Vagina (tissue), 2 donors: ENCODE data around the gene TCEANC2. TPM values are rescaled to one million over a fixed set of nuclear protein-coding genes. Genes with fewer than 3 reads are reported as not detected.

Source experiments
- DNase-seq, 2 donors: peaks; one replicate each; pipeline ENCODE4 v3.0.0-alpha.2; 2017; ENCODE audit errors: extremely low spot score in 2 of 2
- H3K27ac ChIP-seq: fragments of 200-600 bp; sonication (generic); one replicate; pipeline ENCODE4 v1.5.1; 2019
- H3K27me3 ChIP-seq: fragments of 200-600 bp; sonication (generic); one replicate; pipeline ENCODE4 v1.5.1; 2019
- H3K36me3 ChIP-seq, 2 donors: fragments of 200-600 bp; sonication (generic); one replicate each; pipeline ENCODE4 v1.5.1; 2017 to 2019
- H3K4me1 ChIP-seq: fragments of 200-600 bp; sonication (generic); one replicate; pipeline ENCODE4 v1.5.1; 2019
- H3K4me3 ChIP-seq, 2 donors: fragments of 200-600 bp; sonication (generic); 1 replicate in 1 of 2; 2 replicates in 1 of 2; pipeline ENCODE4 v1.5.1; 2016 to 2019
- H3K9me3 ChIP-seq: fragments of 200-600 bp; sonication (generic); one replicate; pipeline ENCODE4 v1.5.1; 2019
- POLR2A ChIP-seq, 2 donors: fragments of 450-650 bp; IDR thresholded peaks; one replicate each; pipeline ENCODE4 v1.6.1; 2017; ENCODE audit warnings: antibody characterized with exemption in 2 of 2, mild to moderate bottlenecking in 2 of 2, moderate library complexity in 2 of 2
- POLR2AphosphoS5 ChIP-seq, 2 donors: sonication (generic); formaldehyde crosslinking; IDR thresholded peaks; one replicate each; pipeline ENCODE4 v1.9.0; 2017; ENCODE audit warnings: antibody characterized with exemption in 2 of 2, mild to moderate bottlenecking in 2 of 2, low read depth in 1 of 2; ENCODE audit not compliant: insufficient read depth in 1 of 2
- intact Hi-C: fragments of 100-400 bp; cut with DNase I; formaldehyde crosslinking; loops from one replicate; pipeline ENCODE4 v1.15.1; 2023
- total RNA-seq: library from RNA; depleted of rRNA; stranded (reverse); fragments of >200 nt; gene quantifications from one replicate; pipeline ENCODE4 v1.2.3, GENCODE V29; 2016
- TF ChIP-seq, protein P1 (sequence below), 3 experiments: fragments of 450-650 bp in 2 of 3; fragments of 200-600 bp in 1 of 3; sonication (generic) in 1 of 3; IDR thresholded peaks; one replicate each; pipeline ENCODE4 v1.5.1; 2017 to 2019; ENCODE audit warnings: antibody characterized with exemption in 3 of 3, mild to moderate bottlenecking in 2 of 3, moderate library complexity in 2 of 3

The TCEANC2 gene
- total RNA-seq, 1 donor from 2014 or later = 4.7 TPM

DNA sequence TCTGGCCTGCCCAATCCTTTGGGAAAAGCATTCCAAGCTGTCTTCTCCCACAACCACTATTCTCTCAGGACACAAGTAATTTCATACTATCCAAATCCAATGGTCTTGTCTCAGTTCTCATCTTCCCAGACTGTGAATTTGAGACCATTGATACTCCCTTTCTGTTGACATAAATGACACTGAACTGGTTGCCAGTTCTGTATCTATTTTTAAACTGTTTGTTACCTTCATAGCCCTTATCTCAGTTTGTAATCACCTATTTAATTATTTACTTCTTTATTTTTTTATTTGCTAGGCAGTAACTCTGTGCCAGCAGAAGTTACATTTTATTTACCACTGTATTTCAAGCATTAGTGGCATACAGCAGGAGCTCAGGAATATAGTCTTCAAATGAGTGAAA lies 24.0 kb downstream of the TCEANC2 start:
- peaks cover 0 to 10% of the 10 kb centered on the region in 2 donors for H3K36me3 ChIP-seq
- TF ChIP-seq POLR2AphosphoS5 (IDR thresholded peaks at IDR 0.05; ENCODE audit: insufficient read depth in 1 of 2, low read depth in 1 of 2) (no peak), POLR2A (IDR thresholded peaks at IDR 0.05) (no peak)
- TF ChIP-seq, protein P1, sequence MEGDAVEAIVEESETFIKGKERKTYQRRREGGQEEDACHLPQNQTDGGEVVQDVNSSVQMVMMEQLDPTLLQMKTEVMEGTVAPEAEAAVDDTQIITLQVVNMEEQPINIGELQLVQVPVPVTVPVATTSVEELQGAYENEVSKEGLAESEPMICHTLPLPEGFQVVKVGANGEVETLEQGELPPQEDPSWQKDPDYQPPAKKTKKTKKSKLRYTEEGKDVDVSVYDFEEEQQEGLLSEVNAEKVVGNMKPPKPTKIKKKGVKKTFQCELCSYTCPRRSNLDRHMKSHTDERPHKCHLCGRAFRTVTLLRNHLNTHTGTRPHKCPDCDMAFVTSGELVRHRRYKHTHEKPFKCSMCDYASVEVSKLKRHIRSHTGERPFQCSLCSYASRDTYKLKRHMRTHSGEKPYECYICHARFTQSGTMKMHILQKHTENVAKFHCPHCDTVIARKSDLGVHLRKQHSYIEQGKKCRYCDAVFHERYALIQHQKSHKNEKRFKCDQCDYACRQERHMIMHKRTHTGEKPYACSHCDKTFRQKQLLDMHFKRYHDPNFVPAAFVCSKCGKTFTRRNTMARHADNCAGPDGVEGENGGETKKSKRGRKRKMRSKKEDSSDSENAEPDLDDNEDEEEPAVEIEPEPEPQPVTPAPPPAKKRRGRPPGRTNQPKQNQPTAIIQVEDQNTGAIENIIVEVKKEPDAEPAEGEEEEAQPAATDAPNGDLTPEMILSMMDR (IDR thresholded peaks at IDR 0.05) = no peak
- H3K27me3 ChIP-seq = no peaks in the 10 kb centered on the region
- no peaks in the 10 kb centered on the region for H3K4me1 ChIP-seq
- DNase-seq = no peak
- intact Hi-C loops = loop anchor here (10.0 kb wide), 1 partner anchor 727 kb away; the partner anchor contains the start of gene TTC22
- no peak overlapping the region for H3K4me3 ChIP-seq
- H3K9me3 ChIP-seq = no peaks in the 10 kb centered on the region
- H3K27ac ChIP-seq = no peak overlapping the region

DNA sequence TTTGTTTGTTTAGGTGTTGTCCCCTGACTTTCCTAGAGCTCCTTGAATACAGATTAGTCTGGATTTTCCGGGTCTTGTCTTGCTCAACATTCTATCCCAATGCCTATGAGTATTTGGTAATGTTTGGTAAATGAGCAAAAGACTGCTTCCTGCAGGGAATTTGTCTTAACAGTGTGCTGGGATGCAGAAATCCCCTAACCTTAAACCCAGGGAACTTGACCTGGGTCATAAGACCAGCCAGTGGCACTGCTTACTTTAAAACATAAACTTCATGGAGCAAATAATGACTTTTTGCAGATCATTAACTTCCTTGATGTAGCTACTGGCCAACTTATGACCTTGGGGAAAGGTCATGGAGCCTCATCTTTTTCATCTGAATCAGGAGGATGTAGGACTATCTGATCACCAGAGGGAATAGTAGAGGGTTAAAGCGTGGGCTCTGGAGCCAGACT lies 27.2 kb downstream of the TCEANC2 start:
- intact Hi-C loops = no loop called here
- Histone ChIP-seq H3K4me1 (no peaks in the 10 kb centered on the region), H3K27ac (no peak overlapping the region), H3K27me3 (no peaks in the 10 kb centered on the region), H3K9me3 (no peaks in the 10 kb centered on the region), H3K4me3 (no peak overlapping the region), H3K36me3 (no peaks in the 10 kb centered on the region)
- no peak for TF ChIP-seq POLR2AphosphoS5 (IDR thresholded peaks at IDR 0.05; ENCODE audit: insufficient read depth in 1 of 2, low read depth in 1 of 2)
- TF ChIP-seq POLR2A (IDR thresholded peaks at IDR 0.05) = no peak
- TF ChIP-seq, protein P1 (IDR thresholded peaks at IDR 0.05) = no peak
- no peak for DNase-seq

- Histone ChIP-seq H3K27ac (no peak overlapping the region), H3K36me3 (no peaks in the 10 kb centered on the region), H3K9me3 (no peaks in the 10 kb centered on the region), H3K4me1 (no peaks in the 10 kb centered on the region), H3K27me3 (no peaks in the 10 kb centered on the region), H3K4me3 (no peak overlapping the region)
- DNase-seq = no peak
- TF ChIP-seq POLR2AphosphoS5 (IDR thresholded peaks at IDR 0.05; ENCODE audit: insufficient read depth in 1 of 2, low read depth in 1 of 2) = no peak
- TF ChIP-seq, protein P1 (IDR thresholded peaks at IDR 0.05) = peak in 1 of 3 experiments; percentile 29
- intact Hi-C loops = no loop called here
These were observed 28.2 kb downstream of the TCEANC2 start for GRCh38 chr1:54081306-54082270.

GRCh38 chr1:54084794-54085193 lies 31.4 kb downstream of the TCEANC2 start:
- no peak overlapping the region for H3K4me3 ChIP-seq
- no peak for DNase-seq
- intact Hi-C loops = no loop called here
- H3K27ac ChIP-seq = no peak overlapping the region
- no peaks in the 10 kb centered on the region for H3K4me1 ChIP-seq
- no peaks in the 10 kb centered on the region for H3K9me3 ChIP-seq
- TF ChIP-seq POLR2A (IDR thresholded peaks at IDR 0.05) = no peak
- peaks cover 0 to 7% of the 10 kb centered on the region in 2 donors for H3K36me3 ChIP-seq
- no peaks in the 10 kb centered on the region for H3K27me3 ChIP-seq

DNA sequence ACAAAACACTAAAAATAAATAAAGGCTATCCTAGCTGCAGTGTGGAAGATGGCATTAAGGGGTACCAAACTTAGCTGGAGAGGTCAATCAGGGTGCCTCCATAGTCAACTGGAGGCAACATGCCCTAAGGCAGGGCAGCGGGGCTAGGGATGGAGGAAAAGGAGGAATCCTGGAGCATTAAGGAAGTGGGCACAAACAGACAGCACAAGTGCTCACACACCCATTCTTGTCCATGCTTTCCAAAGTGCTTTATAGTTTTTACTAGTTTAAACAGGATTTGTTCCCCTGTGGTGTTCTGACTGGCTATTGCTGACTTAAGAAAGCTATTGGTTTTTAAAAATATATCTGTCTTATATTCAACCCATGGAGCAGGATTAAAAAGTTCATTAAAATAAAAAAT lies 33.3 kb downstream of the TCEANC2 start:
- Histone ChIP-seq H3K36me3 (peaks cover 0 to 10% of the 10 kb centered on the region in 2 donors), H3K27me3 (no peaks in the 10 kb centered on the region), H3K4me3 (no peak overlapping the region), H3K27ac (no peak overlapping the region), H3K9me3 (no peaks in the 10 kb centered on the region), H3K4me1 (no peaks in the 10 kb centered on the region)
- DNase-seq = no peak
- TF ChIP-seq, protein P1 (IDR thresholded peaks at IDR 0.05) = no peak
- TF ChIP-seq POLR2AphosphoS5 (IDR thresholded peaks at IDR 0.05; ENCODE audit: insufficient read depth in 1 of 2, low read depth in 1 of 2) (no peak), POLR2A (IDR thresholded peaks at IDR 0.05) (no peak)
- intact Hi-C loops = no loop called here
